ENCODE measurements around the gene GLTP.

GLTP gene

DNA sequence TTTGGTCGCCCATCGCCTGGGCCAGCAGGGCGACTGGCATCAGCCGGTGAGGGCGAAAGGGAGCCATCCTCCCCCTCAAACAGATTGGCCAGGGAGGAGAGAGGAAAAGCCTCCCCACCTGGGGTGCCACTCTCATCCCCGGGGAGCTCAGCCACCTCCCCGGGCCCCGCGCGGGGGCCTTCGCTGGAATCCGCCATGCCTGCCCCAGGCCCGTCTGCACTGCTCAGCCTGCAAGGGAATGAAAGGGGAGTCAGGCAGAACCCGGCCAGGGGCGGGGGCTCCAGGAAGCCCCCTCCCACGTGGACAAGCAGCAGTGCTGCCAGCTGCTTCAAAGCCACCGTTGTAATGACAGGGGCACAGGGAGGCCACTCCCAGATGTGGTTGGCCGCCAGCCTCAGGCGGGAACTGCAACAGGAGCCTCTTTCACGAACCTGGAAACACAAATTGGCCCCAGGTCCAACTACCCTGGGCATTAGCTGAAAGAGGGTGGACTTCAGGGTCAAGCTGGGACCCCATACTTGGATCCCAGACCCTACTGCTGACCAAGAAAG, 65.7 kb downstream of the GLTP start:
- no peaks in the 10 kb centered on the region for H3K4me1 Mint-ChIP-seq
- H3K9me3 Mint-ChIP-seq: no peaks in the 10 kb centered on the region
- no peaks in the 10 kb centered on the region for H3K36me3 Mint-ChIP-seq
- no peaks in the 10 kb centered on the region for H3K27me3 Mint-ChIP-seq
- H3K4me3 Mint-ChIP-seq: no peak overlapping the region
- H3K27ac Mint-ChIP-seq: no peak overlapping the region

DNA sequence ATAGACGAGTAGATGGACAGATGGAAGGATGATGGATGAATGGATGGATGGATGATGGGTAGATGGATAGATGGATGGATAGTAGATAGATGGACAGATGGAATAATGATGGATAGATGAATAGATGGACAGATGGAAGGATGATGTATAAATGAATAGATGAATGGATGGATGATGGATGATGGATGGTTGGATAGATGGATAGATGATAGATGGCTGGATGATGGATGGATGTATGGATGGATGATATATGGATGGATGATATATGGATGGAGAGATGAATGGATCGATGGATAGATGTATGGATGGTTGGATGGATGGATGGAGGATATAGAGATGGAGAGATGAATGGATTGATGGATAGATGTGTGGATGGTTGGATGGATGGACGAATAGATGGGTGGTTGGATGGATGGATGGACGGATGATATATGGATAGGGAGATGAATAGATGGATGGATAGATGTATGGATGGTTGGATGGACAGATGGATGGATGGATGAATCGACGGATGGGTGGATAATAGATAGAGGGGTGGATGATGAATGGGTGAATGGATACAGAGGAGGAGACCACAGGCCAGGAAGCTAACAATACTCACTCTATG, 66.4 kb downstream of the GLTP start:
- Mint-ChIP-seq H3K4me1 (no peaks in the 10 kb centered on the region), H3K27me3 (no peaks in the 10 kb centered on the region), H3K36me3 (no peaks in the 10 kb centered on the region), H3K9me3 (no peaks in the 10 kb centered on the region), H3K27ac (no peak overlapping the region), H3K4me3 (no peak overlapping the region)

DNA sequence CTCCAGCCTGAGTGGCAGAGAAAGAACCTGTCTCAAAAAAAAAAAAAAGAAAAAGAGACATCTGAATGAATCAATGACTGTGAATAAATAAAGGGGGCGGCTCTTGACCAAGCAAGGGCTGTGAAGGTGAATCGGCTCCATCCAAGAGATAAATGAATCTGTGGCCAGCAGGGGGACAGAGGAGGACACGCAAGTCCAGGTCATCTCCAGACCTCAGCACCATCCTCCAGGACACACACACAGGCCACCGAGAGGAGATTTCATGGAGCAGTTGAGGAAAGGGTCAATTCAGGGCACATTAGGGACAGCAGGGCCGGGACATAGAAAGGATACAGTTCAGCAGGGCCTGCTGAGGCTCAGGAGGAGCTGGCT, 68.7 kb downstream of the GLTP start:
- H3K36me3 Mint-ChIP-seq: no peaks in the 10 kb centered on the region
- no peak overlapping the region for H3K27ac Mint-ChIP-seq
- no peak overlapping the region for H3K4me3 Mint-ChIP-seq
- H3K27me3 Mint-ChIP-seq: no peaks in the 10 kb centered on the region
- H3K9me3 Mint-ChIP-seq: no peaks in the 10 kb centered on the region
- no peaks in the 10 kb centered on the region for H3K4me1 Mint-ChIP-seq

DNA sequence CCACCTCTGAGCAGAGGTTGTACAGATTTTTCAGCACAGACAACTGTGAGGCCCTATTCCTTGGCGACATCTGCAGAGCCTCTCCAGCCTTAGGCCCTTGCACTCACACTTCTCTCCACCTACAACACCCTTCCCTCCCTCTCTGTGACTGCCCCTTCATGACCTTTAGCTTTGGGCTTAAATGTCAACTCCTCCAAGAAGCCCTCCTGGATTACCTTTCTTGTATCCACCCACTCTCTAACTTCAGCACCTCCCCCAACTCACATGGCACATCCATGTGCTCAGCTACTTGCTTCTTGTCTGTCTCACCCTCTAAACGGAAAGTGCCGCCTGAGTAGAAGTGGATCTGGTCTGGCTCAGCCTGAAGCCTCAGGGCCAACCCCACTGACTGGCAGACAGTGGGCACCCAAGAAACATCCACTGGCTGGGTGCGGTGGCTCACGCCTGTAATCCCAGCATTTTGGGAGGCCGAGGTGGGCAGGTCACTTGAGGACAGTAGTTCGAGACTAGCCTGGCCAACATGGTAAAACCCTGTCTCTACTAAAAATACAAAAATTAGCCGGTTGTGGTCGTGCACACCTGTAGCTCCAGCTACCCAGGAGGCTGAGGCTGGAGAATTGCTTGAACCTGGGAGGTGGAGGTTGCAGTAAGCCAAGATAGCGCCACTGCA, 69.3 kb downstream of the GLTP start:
- Mint-ChIP-seq H3K27me3 (no peaks in the 10 kb centered on the region), H3K4me3 (no peak overlapping the region), H3K4me1 (no peaks in the 10 kb centered on the region), H3K9me3 (no peaks in the 10 kb centered on the region), H3K27ac (no peak overlapping the region), H3K36me3 (no peaks in the 10 kb centered on the region)

DNA sequence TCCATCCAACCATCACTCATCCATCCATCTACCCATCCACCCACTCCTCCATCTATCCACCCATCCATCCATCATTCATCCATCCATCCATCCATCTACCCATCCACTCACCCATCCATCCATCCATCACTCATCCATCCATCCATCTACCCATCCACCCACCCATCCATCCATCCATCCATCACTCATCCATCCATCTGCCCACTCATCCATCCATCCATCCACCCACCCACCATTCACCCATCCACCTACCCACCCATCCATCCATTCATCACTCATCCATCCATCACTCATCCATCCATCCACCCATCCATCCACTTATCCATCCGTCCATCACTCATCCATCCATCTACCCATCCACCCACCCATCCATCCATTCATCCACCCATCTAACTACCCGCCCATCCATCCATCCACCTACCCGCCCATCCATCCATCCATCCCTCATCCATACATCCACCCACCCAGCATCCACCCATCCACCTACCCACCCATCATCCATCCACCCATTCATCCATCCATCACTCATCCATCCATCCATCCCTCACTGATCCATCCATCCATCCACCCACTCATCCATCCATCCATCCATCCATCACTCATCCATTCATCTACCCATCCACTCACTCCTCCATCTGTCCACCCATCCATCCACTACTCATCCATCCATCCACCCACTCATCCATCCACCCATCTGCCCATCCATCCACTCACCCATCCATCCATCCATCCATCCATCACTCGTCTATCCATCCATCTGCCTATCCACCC, 71.3 kb downstream of the GLTP start:
- H3K4me3 Mint-ChIP-seq: no peak overlapping the region

DNA sequence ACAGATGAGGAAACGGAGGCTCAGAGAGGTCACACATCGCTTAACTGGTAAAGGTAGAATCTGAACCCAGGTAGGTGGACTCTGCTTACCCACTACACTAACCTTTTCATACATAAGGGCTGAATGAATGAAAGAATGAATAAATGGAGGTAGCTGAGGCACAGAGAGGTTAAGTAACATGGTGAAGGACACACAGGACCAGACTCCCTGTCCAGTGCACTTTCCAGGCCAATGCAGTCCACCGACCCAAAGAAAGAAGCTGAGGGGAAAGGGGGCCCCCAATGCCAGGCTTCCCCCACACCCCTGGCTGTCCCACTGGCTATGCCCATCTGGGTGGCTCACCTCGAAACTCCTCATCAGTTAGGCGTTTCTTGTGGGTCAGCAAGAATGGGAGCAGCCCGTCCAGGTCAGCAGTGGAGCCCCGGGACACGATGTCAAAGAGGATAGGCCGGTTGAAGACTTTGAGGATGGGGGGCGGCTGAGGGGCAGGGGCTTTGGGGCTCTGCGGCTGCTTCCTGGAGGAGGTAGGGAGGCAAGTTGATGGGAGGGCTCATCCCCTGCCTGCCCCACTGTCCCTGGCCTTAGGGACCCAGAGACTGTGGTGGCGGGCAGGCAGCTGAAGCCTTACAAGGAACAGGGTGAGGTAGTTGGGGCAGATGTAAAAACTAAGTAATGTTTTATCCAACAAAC, 72.2 kb downstream of the GLTP start:
- Mint-ChIP-seq H3K36me3 (no peaks in the 10 kb centered on the region), H3K27ac (no peak overlapping the region), H3K4me1 (no peaks in the 10 kb centered on the region), H3K27me3 (no peaks in the 10 kb centered on the region), H3K9me3 (no peaks in the 10 kb centered on the region), H3K4me3 (no peak overlapping the region)

More for the DNA sequence above, 71.3 kb downstream of the GLTP start:
- H3K36me3 Mint-ChIP-seq: no peaks in the 10 kb centered on the region
- H3K27ac Mint-ChIP-seq: no peak overlapping the region
- H3K9me3 Mint-ChIP-seq: no peaks in the 10 kb centered on the region
- H3K4me1 Mint-ChIP-seq: no peaks in the 10 kb centered on the region
- no peaks in the 10 kb centered on the region for H3K27me3 Mint-ChIP-seq

DNA sequence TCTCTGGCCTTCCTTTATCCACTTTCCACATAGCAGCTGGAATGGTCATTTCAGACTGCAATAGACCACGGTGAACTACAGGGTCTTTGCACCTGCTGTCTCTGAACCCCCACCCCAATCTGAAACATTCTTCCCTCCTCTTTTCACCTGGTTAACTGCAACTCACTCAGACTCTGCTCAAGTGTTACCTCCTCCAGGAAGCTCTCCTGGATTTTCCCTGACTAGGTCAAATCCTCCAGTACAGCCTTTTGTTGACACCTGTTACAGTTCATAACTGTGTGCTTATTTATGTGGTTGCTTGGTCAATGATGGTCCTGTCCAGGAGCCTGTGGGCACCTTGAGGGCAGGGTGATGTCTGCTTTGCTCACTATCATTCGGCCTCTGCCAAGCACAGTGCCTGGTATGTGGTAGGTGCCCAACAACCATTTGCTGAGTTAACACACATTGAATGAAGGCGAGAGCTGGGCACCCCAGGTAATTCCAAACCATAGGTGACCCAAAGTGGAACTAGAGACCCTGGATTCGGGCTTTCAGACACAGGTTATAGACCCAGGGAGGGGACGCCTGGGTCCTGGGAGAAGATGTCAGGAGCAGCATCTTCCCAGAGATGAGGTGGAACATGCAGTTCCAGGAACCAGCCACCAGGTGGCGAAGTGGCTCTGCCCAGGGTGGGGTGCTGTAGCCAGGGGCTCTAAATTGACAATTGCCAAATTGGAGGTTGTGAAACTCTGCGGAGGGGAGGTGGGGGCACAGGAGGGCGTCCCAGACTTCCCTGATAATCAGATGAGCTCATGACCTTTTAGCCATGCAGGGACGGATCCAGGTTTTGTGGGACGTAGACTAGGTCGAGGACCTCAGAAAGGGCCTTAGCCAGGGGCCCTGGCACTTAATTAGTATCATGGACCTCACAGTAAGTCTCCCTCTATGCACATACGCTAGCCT, 75.2 kb downstream of the GLTP start:
- Mint-ChIP-seq H3K36me3 (no peaks in the 10 kb centered on the region), H3K27me3 (no peaks in the 10 kb centered on the region), H3K4me3 (no peak overlapping the region), H3K4me1 (no peaks in the 10 kb centered on the region), H3K27ac (no peak overlapping the region), H3K9me3 (no peaks in the 10 kb centered on the region)

DNA sequence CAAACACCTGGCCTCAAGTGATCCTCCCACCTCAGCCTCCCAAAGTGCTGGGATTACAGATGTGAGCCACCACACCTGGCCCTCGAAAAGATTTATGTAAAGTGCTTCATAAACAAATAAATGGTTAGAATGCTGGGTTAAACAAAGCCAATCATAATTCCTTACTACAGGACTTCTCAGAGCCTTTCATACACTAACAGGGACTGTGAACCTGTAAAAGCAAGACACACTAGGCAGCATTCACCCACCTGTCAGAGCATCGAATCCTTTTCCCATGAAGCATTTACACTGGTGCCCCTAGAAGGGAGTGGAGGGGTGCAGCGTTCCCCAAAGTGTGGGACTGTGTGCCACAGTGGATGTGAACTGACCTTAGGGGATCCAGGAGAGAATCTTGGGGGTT, 76.7 kb downstream of the GLTP start:
- no peaks in the 10 kb centered on the region for H3K9me3 Mint-ChIP-seq
- H3K4me1 Mint-ChIP-seq: no peaks in the 10 kb centered on the region
- H3K27ac Mint-ChIP-seq: no peak overlapping the region
- H3K4me3 Mint-ChIP-seq: no peak overlapping the region
- no peaks in the 10 kb centered on the region for H3K27me3 Mint-ChIP-seq
- no peaks in the 10 kb centered on the region for H3K36me3 Mint-ChIP-seq

DNA sequence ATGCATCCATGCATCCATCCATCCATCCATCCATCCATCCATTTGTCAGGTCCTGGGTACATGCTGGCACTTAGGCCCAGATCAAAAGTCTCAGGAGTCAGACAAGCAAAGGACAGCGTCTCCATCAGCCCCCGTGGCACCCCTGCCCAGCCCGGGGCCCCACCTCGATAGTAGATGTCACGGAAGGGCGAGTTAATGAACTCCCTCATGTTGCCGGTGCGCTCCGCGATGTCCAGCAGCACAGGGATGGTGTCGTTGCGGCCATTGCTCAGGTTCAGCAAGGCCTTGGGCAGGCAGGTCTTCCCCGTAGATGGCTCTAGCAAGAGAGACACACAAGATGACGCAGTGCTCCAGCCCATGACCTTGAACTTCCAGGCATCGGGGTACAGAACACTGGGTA, 77.5 kb downstream of the GLTP start:
- Mint-ChIP-seq H3K9me3 (no peaks in the 10 kb centered on the region), H3K36me3 (no peaks in the 10 kb centered on the region), H3K27ac (no peak overlapping the region), H3K27me3 (no peaks in the 10 kb centered on the region), H3K4me1 (no peaks in the 10 kb centered on the region), H3K4me3 (no peak overlapping the region)

Data from activated naive CD4-positive, alpha-beta T cell treated with anti-CD3 and anti-CD28 coated beads, Interleukin-2, amount 50 U/mL, for 24 hours (primary cell).